ENCODE results near the gene ZNF283.
"Not testable (repeated sequence)": the region's sequence is repeated elsewhere in the genome, so short reads cannot be mapped to it uniquely, and the experiment has no call there.

The ZNF283 gene

DNA sequence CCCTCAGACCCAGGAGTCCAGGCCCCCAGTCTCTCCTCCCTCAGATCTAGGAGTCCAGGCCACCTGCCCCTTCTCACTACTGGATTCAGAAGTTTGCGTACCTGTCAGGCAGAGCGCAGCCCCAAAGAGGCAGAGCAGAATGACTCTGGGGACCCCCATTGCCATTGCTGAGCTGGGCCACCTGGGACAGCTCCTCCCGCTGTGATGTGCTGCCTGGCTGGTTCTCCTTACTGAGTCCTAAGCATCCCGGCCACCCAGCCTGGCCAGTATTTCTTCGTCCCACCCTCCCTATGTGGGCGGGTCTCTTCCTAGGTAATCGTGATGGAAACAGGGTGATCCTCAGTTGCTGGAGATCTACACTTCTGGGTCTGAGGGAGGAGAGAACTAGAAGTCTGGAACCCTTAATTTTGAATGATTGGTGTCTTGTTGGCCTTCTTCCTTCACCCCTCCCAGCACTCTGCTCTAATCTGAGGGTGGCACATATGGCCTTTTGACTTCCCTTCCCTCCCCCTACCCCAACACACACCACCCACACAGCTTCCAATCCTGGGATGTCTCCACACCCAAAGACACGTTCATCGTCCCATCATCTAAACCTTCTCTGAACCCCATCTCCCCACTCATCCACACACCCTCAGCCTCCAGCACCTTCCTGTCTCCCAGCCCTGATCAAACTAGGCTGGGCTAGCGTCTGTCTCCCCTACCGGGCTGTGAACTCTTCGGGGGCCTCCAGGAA, 24.7 kb upstream of the ZNF283 start, which contains the start of gene LYPD5:
TSS of gene LYPD5 (minus strand) at position 232 of the 736 bp plus-strand sequence. CDS start at position 165, 67 bp downstream.
- DNase-seq, result no peak

GRCh38 chr19:43804432-43804831, 22.7 kb upstream of the ZNF283 start:
- DNase-seq, result no peak

DNA sequence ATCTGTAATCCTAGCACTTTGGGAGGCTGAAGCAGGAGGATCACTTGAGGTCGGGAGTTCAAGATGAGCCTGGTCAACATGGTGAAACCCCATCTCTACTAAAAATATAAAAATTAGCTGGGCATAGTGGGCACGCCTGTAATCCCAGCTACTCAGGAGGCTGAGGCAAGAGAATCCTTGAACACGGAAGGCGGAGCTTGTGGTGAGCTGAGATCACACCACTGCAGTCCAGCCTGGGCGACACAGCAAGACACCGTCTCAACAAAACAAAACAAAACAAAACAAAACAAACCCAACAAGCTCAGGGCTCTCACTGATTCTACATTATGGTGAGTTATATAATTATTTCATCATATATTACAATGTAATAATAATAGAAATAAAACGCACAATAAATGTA, 20.7 kb upstream of the ZNF283 start:
- DNase-seq, result not testable (repeated sequence)

DNA sequence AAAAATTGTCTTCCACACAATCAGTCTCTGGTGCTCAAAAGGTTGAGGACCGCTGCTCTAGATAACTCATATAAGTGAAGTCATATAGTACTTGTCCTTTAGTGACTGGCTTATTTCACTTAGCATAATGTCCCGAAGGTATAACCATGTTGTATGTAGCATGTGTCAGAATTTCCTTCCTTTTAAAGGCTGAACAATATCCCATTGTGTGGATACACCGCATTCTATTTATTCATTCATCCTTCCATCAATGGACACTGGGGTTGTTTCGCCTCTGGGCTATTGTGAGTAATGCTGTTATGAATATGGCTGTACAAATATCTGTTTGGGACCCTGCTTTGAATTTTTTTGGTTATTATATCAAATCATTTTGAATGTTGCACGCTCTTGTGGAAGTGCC, 20.3 kb upstream of the ZNF283 start:
- no peak for DNase-seq

DNA sequence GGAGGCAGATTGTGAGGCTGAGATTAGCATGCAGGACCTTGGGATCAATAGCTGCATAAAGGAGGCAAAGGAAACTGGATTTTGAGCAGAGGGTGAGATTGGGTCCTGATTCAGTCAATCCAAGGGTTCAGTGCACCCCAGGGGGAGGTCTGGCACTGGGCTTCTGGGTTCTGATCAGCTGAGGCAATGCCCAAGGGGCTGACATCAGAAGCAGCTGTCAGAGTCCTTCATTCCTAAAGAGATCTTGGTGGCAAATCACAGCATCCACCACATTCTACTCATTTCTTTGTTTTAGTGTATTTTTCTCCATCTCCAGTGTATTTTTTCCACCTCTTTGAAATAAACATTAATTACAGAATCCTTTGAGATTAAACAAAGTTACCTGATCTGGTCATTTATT, 19.5 kb upstream of the ZNF283 start:
- no peak for DNase-seq

- DNase-seq, result no peak
These were observed 17.1 kb upstream of the ZNF283 start for GRCh38 chr19:43809762-43810696.

DNA sequence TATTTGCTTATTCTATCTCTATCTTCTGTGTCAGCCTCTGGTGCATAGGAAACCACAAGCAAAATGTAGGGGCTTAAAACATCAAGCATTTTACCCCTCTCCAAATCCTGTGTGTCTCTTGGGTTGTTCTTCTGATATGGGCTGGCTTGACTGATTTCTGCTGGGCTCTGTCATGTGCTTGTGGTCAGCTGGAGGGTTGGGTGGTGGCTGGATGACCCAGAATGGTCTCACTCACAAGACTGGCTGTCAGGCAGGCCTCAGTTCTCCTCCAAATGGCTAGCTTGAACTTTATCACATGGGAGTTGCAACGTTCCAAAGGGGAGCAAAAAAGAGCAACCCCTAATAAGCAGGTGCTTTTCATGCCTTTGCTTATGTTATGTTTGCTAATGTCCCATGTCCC, 15.3 kb upstream of the ZNF283 start:
- DNase-seq, result no peak

DNA sequence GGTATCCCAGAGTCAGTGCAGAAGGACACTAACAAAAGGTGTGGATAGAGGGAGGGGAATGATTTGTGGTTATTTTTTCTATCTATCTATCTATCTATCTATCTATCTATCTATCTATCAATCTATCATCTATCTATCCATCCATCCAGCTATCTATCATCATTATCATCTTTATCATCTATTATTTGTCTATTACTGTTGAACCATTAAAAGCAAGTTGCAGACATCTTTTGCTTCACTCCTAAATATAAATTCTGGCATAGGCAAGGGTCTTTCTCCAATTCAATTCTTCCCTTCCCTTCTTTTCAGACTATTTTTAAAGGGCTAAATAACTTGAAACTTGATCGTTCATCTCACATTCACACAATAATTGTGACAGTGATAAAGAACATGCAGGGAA, 14.9 kb upstream of the ZNF283 start:
- DNase-seq, result no peak

GRCh38 chr19:43812688-43813087, 14.4 kb upstream of the ZNF283 start:
- DNase-seq, result no peak

GRCh38 chr19:43814663-43815352, 12.3 kb upstream of the ZNF283 start:
- no peak for DNase-seq

DNA sequence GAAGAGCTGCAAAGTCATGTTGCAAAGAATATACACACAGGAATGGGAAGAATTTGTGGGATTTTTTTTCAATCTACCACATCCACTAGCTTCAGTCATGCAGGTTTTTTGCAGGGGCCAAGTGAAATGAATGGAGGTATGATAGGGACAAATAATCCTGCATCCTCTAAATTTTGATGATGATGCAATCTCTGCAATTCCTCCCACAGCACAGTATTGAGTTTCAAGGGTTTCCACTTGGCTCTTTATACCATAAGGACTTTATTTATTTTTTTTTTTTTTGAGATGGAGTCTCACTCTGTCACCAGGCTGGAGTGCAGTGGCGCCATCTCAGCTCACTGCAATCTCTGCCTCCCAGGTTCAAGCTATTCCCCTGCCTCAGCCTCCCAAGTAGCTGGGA, 9.7 kb upstream of the ZNF283 start:
- not testable (repeated sequence) for DNase-seq

GRCh38 chr19:43818500-43818899, 8.6 kb upstream of the ZNF283 start:
- no peak for DNase-seq

- DNase-seq, result peak; percentile 37 to 39
These were observed 6.8 kb upstream of the ZNF283 start for GRCh38 chr19:43820098-43820883.

GRCh38 chr19:43820884-43821215, 6.3 kb upstream of the ZNF283 start:
- no peak for DNase-seq

GRCh38 chr19:43823856-43824255, 3.3 kb upstream of the ZNF283 start:
- not testable (repeated sequence) for DNase-seq

- DNase-seq, result not testable (repeated sequence)
These were observed 2.5 kb upstream of the ZNF283 start for GRCh38 chr19:43824572-43824971.

- no peak for DNase-seq
These were observed 12.0 kb downstream of the ZNF283 start for GRCh38 chr19:43839139-43839538.

- DNase-seq, result no peak
These were observed 14.9 kb downstream of the ZNF283 start for GRCh38 chr19:43842007-43842406.

DNA sequence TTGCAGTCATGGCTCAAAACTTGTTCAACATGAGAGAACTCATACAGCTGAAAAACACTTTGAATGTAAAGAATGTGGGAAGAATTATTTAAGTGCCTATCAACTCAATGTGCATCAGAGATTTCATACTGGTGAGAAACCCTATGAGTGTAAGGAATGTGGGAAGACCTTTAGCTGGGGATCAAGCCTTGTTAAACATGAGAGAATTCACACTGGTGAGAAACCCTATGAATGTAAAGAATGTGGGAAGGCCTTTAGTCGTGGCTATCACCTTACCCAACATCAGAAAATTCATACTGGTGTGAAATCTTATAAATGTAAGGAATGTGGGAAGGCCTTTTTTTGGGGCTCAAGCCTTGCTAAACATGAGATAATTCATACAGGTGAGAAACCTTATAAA, 20.1 kb downstream of the ZNF283 start:
- no peak for DNase-seq

GRCh38 chr19:43847884-43848283, 20.8 kb downstream of the ZNF283 start:
- DNase-seq, result no peak

- no peak for DNase-seq
These were observed 21.7 kb downstream of the ZNF283 start for GRCh38 chr19:43848821-43849220.

DNA sequence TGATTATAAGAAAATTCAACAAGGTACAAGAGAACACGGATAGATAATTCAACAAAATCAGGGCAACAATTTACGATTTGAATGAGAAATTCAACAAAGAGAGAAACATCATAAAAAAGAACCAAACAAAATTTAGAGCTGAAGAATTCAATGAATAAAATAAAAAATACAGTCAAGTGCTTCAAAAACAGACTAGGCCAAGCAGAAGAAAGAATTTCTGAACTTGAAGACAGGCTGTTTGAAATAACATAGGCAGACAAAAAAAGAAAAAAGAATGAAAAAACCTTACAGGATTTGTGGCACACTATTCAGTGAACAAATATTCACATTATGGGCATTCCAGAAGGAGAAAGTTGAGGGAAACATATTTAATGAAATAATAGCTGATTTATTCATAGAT, 31.1 kb downstream of the ZNF283 start:
- no peak for DNase-seq

GRCh38 chr19:43866923-43867322, 39.8 kb downstream of the ZNF283 start:
- not testable (repeated sequence) for DNase-seq
